ENCODE data around the gene SP100.
"Not testable (repeated sequence)": the region's sequence is repeated elsewhere in the genome, so short reads cannot be mapped to it uniquely, and the experiment has no call there.

Gene SP100

GRCh38 chr2:230418341-230419016 is 2.5 kb downstream of the SP100 start:
- Histone ChIP-seq H3K27me3 (ENCODE audit: control insufficient read depth, insufficient read depth, low read length) (no peaks in the 10 kb centered on the region), H3K9ac (ENCODE audit: low read length) (no peak overlapping the region), H3K4me3 (ENCODE audit: low read depth, low read length) (no peak overlapping the region), H3K9me3 (ENCODE audit: control insufficient read depth, insufficient read depth, low read depth, low read length) (no peaks in the 10 kb centered on the region), H3K36me3 (ENCODE audit: control insufficient read depth, insufficient read depth, low read length) (no peaks in the 10 kb centered on the region), H3K4me1 (ENCODE audit: control insufficient read depth, insufficient read depth, low read length) (peaks cover 8% of the 10 kb centered on the region; the same call in 1 of the 2 replicates), H3K27ac (ENCODE audit: low read depth, low read length) (no peak overlapping the region)

- Histone ChIP-seq H3K9ac (ENCODE audit: low read length) (no peak overlapping the region), H3K4me1 (ENCODE audit: control insufficient read depth, insufficient read depth, low read length) (peaks cover 8% of the 10 kb centered on the region; the same call in 1 of the 2 replicates), H3K27ac (ENCODE audit: low read depth, low read length) (no peak overlapping the region), H3K4me3 (ENCODE audit: low read depth, low read length) (no peak overlapping the region), H3K9me3 (ENCODE audit: control insufficient read depth, insufficient read depth, low read depth, low read length) (no peaks in the 10 kb centered on the region), H3K36me3 (ENCODE audit: control insufficient read depth, insufficient read depth, low read length) (no peaks in the 10 kb centered on the region), H3K27me3 (ENCODE audit: control insufficient read depth, insufficient read depth, low read length) (no peaks in the 10 kb centered on the region)
Measured at GRCh38 chr2:230419181-230419580, 3.2 kb downstream of the SP100 start.

GRCh38 chr2:230422149-230422548 is 6.1 kb downstream of the SP100 start:
- Histone ChIP-seq H3K27me3 (ENCODE audit: control insufficient read depth, insufficient read depth, low read length) (no peaks in the 10 kb centered on the region), H3K36me3 (ENCODE audit: control insufficient read depth, insufficient read depth, low read length) (no peaks in the 10 kb centered on the region), H3K4me3 (ENCODE audit: low read depth, low read length) (no peak overlapping the region), H3K9me3 (ENCODE audit: control insufficient read depth, insufficient read depth, low read depth, low read length) (no peaks in the 10 kb centered on the region), H3K9ac (ENCODE audit: low read length) (no peak overlapping the region), H3K27ac (ENCODE audit: low read depth, low read length) (no peak overlapping the region), H3K4me1 (ENCODE audit: control insufficient read depth, insufficient read depth, low read length) (no peaks in the 10 kb centered on the region)

GRCh38 chr2:230423851-230424458 is 8.0 kb downstream of the SP100 start:
- Histone ChIP-seq H3K9me3 (ENCODE audit: control insufficient read depth, insufficient read depth, low read depth, low read length) (no peaks in the 10 kb centered on the region), H3K4me3 (ENCODE audit: low read depth, low read length) (no peak overlapping the region), H3K27me3 (ENCODE audit: control insufficient read depth, insufficient read depth, low read length) (no peaks in the 10 kb centered on the region), H3K4me1 (ENCODE audit: control insufficient read depth, insufficient read depth, low read length) (no peaks in the 10 kb centered on the region), H3K9ac (ENCODE audit: low read length) (no peak overlapping the region), H3K36me3 (ENCODE audit: control insufficient read depth, insufficient read depth, low read length) (no peaks in the 10 kb centered on the region), H3K27ac (ENCODE audit: low read depth, low read length) (no peak overlapping the region)

GRCh38 chr2:230425377-230425776 is 9.4 kb downstream of the SP100 start:
- Histone ChIP-seq H3K4me3 (ENCODE audit: low read depth, low read length) (no peak overlapping the region), H3K27ac (ENCODE audit: low read depth, low read length) (no peak overlapping the region), H3K9me3 (ENCODE audit: control insufficient read depth, insufficient read depth, low read depth, low read length) (peaks cover 5% of the 10 kb centered on the region), H3K36me3 (ENCODE audit: control insufficient read depth, insufficient read depth, low read length) (no peaks in the 10 kb centered on the region), H3K4me1 (ENCODE audit: control insufficient read depth, insufficient read depth, low read length) (no peaks in the 10 kb centered on the region), H3K27me3 (ENCODE audit: control insufficient read depth, insufficient read depth, low read length) (no peaks in the 10 kb centered on the region), H3K9ac (ENCODE audit: low read length) (no peak overlapping the region)

- no peak overlapping the region for H3K27ac ChIP-seq (ENCODE audit: low read depth, low read length)
- peaks cover 9% of the 10 kb centered on the region for H3K9me3 ChIP-seq (ENCODE audit: control insufficient read depth, insufficient read depth, low read depth, low read length)
- no peaks in the 10 kb centered on the region for H3K4me1 ChIP-seq (ENCODE audit: control insufficient read depth, insufficient read depth, low read length)
- H3K9ac ChIP-seq (ENCODE audit: low read length): no peak overlapping the region
- no peaks in the 10 kb centered on the region for H3K36me3 ChIP-seq (ENCODE audit: control insufficient read depth, insufficient read depth, low read length)
- H3K4me3 ChIP-seq (ENCODE audit: low read depth, low read length): no peak overlapping the region
- H3K27me3 ChIP-seq (ENCODE audit: control insufficient read depth, insufficient read depth, low read length): no peaks in the 10 kb centered on the region
Measured at GRCh38 chr2:230429513-230429912, 13.5 kb downstream of the SP100 start.

GRCh38 chr2:230430957-230431910 is 15.2 kb downstream of the SP100 start:
- Histone ChIP-seq H3K27ac (ENCODE audit: low read depth, low read length) (no peak overlapping the region), H3K9me3 (ENCODE audit: control insufficient read depth, insufficient read depth, low read depth, low read length) (peaks cover 11% of the 10 kb centered on the region), H3K4me1 (ENCODE audit: control insufficient read depth, insufficient read depth, low read length) (no peaks in the 10 kb centered on the region), H3K9ac (ENCODE audit: low read length) (no peak overlapping the region), H3K36me3 (ENCODE audit: control insufficient read depth, insufficient read depth, low read length) (no peaks in the 10 kb centered on the region), H3K27me3 (ENCODE audit: control insufficient read depth, insufficient read depth, low read length) (no peaks in the 10 kb centered on the region), H3K4me3 (ENCODE audit: low read depth, low read length) (no peak overlapping the region)

- Histone ChIP-seq H3K9ac (ENCODE audit: low read length) (no peak overlapping the region), H3K4me1 (ENCODE audit: control insufficient read depth, insufficient read depth, low read length) (no peaks in the 10 kb centered on the region), H3K36me3 (ENCODE audit: control insufficient read depth, insufficient read depth, low read length) (no peaks in the 10 kb centered on the region), H3K9me3 (ENCODE audit: control insufficient read depth, insufficient read depth, low read depth, low read length) (peaks cover 12% of the 10 kb centered on the region), H3K27ac (ENCODE audit: low read depth, low read length) (no peak overlapping the region), H3K27me3 (ENCODE audit: control insufficient read depth, insufficient read depth, low read length) (no peaks in the 10 kb centered on the region), H3K4me3 (ENCODE audit: low read depth, low read length) (no peak overlapping the region)
Measured at GRCh38 chr2:230434677-230435324, 18.8 kb downstream of the SP100 start.

GRCh38 chr2:230435431-230435830 is 19.4 kb downstream of the SP100 start:
- no peak overlapping the region for H3K9ac ChIP-seq (ENCODE audit: low read length)
- H3K27me3 ChIP-seq (ENCODE audit: control insufficient read depth, insufficient read depth, low read length): no peaks in the 10 kb centered on the region
- peaks cover 7% of the 10 kb centered on the region for H3K9me3 ChIP-seq (ENCODE audit: control insufficient read depth, insufficient read depth, low read depth, low read length)
- no peak overlapping the region for H3K27ac ChIP-seq (ENCODE audit: low read depth, low read length)
- no peaks in the 10 kb centered on the region for H3K36me3 ChIP-seq (ENCODE audit: control insufficient read depth, insufficient read depth, low read length)
- no peak overlapping the region for H3K4me3 ChIP-seq (ENCODE audit: low read depth, low read length)
- no peaks in the 10 kb centered on the region for H3K4me1 ChIP-seq (ENCODE audit: control insufficient read depth, insufficient read depth, low read length)

- H3K9ac ChIP-seq (ENCODE audit: low read length); H3K36me3 ChIP-seq (ENCODE audit: control insufficient read depth, insufficient read depth, low read length); H3K9me3 ChIP-seq (ENCODE audit: control insufficient read depth, insufficient read depth, low read depth, low read length); H3K27me3 ChIP-seq (ENCODE audit: control insufficient read depth, insufficient read depth, low read length); H3K27ac ChIP-seq (ENCODE audit: low read depth, low read length); H3K4me3 ChIP-seq (ENCODE audit: low read depth, low read length); H3K4me1 ChIP-seq (ENCODE audit: control insufficient read depth, insufficient read depth, low read length): not testable (repeated sequence)
Measured at GRCh38 chr2:230439121-230439520, 23.1 kb downstream of the SP100 start.

Measured in HUES6 (cell line).